Measurements from ENCODE around the gene MYOC. TPM values are rescaled to one million over a fixed set of nuclear protein-coding genes. Genes with fewer than 3 reads are reported as not detected.
A peak's percentile ranks its signal among the peaks of the same experiment; 100 is the strongest.
"Not testable (repeated sequence)": the region's sequence is repeated elsewhere in the genome, so short reads cannot be mapped to it uniquely, and the experiment has no call there.

Gene MYOC
- total RNA-seq, 1 donor = not detected

DNA sequence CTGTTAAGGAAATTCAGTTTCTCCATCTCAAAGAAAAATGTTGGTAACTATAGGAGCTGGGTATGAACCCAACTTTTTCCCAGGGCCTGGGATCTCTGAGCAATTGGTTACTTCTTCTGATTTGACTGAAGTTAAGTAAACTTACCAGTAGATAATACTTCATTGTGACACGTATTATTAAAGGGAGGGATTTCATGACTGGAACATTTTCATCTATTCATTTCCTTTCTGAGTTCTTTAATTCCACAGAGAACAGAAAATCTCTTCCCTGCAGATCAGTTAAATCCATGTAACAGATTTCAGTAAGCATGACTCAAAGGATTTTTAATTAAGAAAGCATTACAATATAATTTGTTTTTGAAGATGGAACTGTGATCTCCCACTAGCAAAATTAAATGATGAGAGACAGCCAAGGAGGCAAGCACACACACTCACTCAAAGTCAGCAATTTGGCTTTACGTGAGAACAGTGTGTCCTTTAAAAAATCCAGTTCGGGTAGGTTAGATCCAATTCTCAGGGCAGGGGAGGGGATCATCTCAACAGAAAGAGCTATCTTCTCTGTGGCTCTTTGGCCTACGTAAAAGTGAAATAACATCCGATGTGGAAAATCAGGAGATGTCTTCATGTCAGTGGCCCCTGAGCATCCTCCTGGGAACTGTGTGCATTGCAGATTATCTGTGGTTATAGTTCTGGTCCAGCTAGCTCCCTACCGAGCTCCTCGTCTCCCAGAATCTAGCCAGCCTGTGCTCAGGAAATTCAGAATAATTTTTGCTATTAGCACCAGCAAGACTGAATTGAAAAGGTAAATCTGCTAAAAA is 10.8 kb upstream of the MYOC start:
- H3K4me3 ChIP-seq (ENCODE audit: insufficient read depth, low read length) = no peak overlapping the region
- H3K79me2 ChIP-seq (ENCODE audit: insufficient read depth, low read length) = no peaks in the 10 kb centered on the region
- TF ChIP-seq, protein P1, sequence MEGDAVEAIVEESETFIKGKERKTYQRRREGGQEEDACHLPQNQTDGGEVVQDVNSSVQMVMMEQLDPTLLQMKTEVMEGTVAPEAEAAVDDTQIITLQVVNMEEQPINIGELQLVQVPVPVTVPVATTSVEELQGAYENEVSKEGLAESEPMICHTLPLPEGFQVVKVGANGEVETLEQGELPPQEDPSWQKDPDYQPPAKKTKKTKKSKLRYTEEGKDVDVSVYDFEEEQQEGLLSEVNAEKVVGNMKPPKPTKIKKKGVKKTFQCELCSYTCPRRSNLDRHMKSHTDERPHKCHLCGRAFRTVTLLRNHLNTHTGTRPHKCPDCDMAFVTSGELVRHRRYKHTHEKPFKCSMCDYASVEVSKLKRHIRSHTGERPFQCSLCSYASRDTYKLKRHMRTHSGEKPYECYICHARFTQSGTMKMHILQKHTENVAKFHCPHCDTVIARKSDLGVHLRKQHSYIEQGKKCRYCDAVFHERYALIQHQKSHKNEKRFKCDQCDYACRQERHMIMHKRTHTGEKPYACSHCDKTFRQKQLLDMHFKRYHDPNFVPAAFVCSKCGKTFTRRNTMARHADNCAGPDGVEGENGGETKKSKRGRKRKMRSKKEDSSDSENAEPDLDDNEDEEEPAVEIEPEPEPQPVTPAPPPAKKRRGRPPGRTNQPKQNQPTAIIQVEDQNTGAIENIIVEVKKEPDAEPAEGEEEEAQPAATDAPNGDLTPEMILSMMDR (IDR thresholded peaks at IDR 0.05; ENCODE audit: extremely low read depth, low read depth, low read length) = no peak
- H4K20me1 ChIP-seq (ENCODE audit: insufficient read depth, low read length) = no peaks in the 10 kb centered on the region
- no peak overlapping the region for H3K27ac ChIP-seq (ENCODE audit: low read depth, low read length)
- H2AFZ ChIP-seq (ENCODE audit: low read length) = no peak overlapping the region
- no peak overlapping the region for H3K4me2 ChIP-seq (ENCODE audit: insufficient read depth, low read length)
- no peaks in the 10 kb centered on the region for H3K27me3 ChIP-seq (ENCODE audit: insufficient read depth, low read length)
- no peak for DNase-seq (ENCODE audit: insufficient read length, low spot score, missing footprints)
- H3K9me3 ChIP-seq (ENCODE audit: low read depth, low read length) = no peaks in the 10 kb centered on the region
- no peaks in the 10 kb centered on the region for H3K4me1 ChIP-seq (ENCODE audit: insufficient read depth, low read length)
- no peaks in the 10 kb centered on the region for H3K36me3 ChIP-seq (ENCODE audit: insufficient read depth, low read length)

DNA sequence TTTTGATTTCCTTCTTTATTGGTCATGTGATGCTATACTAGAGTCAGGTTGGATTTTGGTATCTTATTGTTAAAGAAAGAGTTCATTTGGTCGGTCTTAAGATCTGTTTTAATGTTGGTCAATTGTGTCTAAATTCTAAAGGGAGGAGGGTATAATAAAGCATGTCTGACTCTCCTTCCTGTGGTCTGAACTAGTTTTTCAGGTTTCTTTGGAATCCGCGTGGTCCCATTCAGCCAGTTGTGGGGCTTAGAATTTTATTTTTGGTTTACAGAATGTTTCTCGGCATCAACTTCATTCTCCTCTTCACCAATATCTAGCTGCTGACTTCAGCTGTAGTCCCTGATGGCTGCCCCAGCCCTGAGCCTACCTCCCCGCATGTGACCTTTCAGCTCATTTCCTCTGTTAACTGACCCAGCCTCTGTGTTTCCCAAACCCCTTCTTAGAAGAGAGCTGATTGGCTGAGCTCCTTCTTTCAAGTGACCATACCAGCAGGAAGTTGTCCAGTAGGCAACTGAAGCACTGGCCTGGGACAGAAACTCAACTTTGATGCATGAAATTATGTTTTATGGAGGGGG is 8.7 kb upstream of the MYOC start:
- H3K4me1 ChIP-seq (ENCODE audit: insufficient read depth, low read length) = no peaks in the 10 kb centered on the region
- no peak overlapping the region for H3K27ac ChIP-seq (ENCODE audit: low read depth, low read length)
- peak overlapping the region; percentile 6 for H2AFZ ChIP-seq (ENCODE audit: low read length)
- H4K20me1 ChIP-seq (ENCODE audit: insufficient read depth, low read length) = no peaks in the 10 kb centered on the region
- TF ChIP-seq, protein P1 (IDR thresholded peaks at IDR 0.05; ENCODE audit: extremely low read depth, low read depth, low read length) = no peak
- no peak for DNase-seq (ENCODE audit: insufficient read length, low spot score, missing footprints)
- H3K27me3 ChIP-seq (ENCODE audit: insufficient read depth, low read length) = no peaks in the 10 kb centered on the region
- H3K4me3 ChIP-seq (ENCODE audit: insufficient read depth, low read length) = no peak overlapping the region
- no peaks in the 10 kb centered on the region for H3K9me3 ChIP-seq (ENCODE audit: low read depth, low read length)
- H3K36me3 ChIP-seq (ENCODE audit: insufficient read depth, low read length) = no peaks in the 10 kb centered on the region
- H3K4me2 ChIP-seq (ENCODE audit: insufficient read depth, low read length) = no peak overlapping the region
- H3K79me2 ChIP-seq (ENCODE audit: insufficient read depth, low read length) = no peaks in the 10 kb centered on the region

DNA sequence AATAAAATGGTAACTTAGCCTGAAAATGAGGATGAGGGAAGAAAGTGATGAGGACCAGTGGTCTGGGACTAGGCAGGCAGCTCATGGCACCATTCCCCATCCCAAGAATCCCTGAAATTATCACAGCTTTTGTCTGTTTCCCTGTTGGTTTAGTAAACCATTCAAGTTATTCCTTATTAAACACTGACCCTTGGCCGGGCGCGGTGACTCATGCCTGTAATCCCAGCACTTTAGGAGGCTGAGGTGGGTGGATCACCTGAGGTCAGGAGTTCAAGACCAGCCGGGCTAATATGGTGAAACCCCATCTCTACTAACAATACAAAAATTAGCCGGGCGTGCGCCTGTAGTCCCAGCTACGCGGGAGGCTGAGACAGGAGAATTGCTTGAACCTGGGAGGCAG is 3.7 kb upstream of the MYOC start:
- not testable (repeated sequence) for H3K4me3 ChIP-seq (ENCODE audit: insufficient read depth, low read length); H3K36me3 ChIP-seq (ENCODE audit: insufficient read depth, low read length); DNase-seq (ENCODE audit: insufficient read length, low spot score, missing footprints); H3K9me3 ChIP-seq (ENCODE audit: low read depth, low read length); H3K4me2 ChIP-seq (ENCODE audit: insufficient read depth, low read length); H3K27me3 ChIP-seq (ENCODE audit: insufficient read depth, low read length); H3K79me2 ChIP-seq (ENCODE audit: insufficient read depth, low read length); H3K27ac ChIP-seq (ENCODE audit: low read depth, low read length); H4K20me1 ChIP-seq (ENCODE audit: insufficient read depth, low read length)
- Histone ChIP-seq H2AFZ (ENCODE audit: low read length) (peak overlapping the region; percentile 92), H3K4me1 (ENCODE audit: insufficient read depth, low read length) (peaks cover 14% of the 10 kb centered on the region)

DNA sequence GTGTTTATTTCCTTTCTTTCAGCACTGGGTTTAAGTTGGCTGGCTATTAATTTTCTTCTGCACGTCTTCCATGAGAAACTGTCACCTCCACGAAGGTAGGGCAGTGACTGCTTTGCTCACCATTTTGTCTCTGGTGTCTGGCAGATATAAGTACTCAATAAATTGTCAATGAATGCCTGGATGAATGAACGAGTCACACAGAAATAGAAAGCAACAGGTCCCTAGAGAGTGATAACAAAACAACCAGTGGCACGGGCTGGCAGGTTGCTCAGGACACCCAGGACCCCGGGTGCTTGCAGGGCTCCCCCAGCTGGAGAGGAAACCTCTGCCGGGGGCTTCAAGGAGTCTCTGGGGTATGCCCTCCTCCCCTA is 3.2 kb upstream of the MYOC start:
- TF ChIP-seq, protein P1 (IDR thresholded peaks at IDR 0.05; ENCODE audit: extremely low read depth, low read depth, low read length) = no peak

More for the DNA sequence above, 3.2 kb upstream of the MYOC start:
- no peak for DNase-seq (ENCODE audit: insufficient read length, low spot score, missing footprints)
- Histone ChIP-seq H3K4me2 (ENCODE audit: insufficient read depth, low read length) (peak overlapping the region; percentile 67), H3K4me3 (ENCODE audit: insufficient read depth, low read length) (no peak overlapping the region), H3K36me3 (ENCODE audit: insufficient read depth, low read length) (no peaks in the 10 kb centered on the region), H4K20me1 (ENCODE audit: insufficient read depth, low read length) (no peaks in the 10 kb centered on the region), H3K79me2 (ENCODE audit: insufficient read depth, low read length) (no peaks in the 10 kb centered on the region), H2AFZ (ENCODE audit: low read length) (peak overlapping the region; percentile 92), H3K27ac (ENCODE audit: low read depth, low read length) (no peak overlapping the region), H3K9me3 (ENCODE audit: low read depth, low read length) (no peaks in the 10 kb centered on the region), H3K27me3 (ENCODE audit: insufficient read depth, low read length) (no peaks in the 10 kb centered on the region), H3K4me1 (ENCODE audit: insufficient read depth, low read length) (peaks cover 14% of the 10 kb centered on the region)
